ENCODE data around the gene AQR.
"Not testable (repeated sequence)": the region's sequence is repeated elsewhere in the genome, so short reads cannot be mapped to it uniquely, and the experiment has no call there.

Gene AQR

DNA sequence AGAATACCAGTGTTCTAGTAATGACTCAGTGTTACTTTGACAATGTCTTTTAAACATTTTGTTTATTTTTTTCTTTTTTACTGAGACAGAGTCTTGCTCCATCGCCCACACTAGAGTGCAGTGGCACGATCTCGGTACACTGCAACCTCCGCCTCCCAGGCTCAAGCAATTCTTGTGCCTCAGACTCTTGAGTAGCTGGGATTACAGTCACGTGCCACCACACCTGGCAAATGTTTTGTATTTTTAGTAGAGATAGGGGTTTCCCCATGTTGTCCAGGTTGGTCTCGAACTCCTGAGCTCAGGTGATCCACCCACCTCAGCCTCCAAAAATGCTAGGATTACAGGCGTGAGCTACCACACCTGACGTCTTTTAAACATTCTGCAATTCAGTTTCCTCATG lies 15.7 kb downstream of the AQR start:
- Histone ChIP-seq H3K36me3 (ENCODE audit: control insufficient read depth, insufficient read depth, low read length) (peaks cover 59% of the 10 kb centered on the region), H3K9ac (ENCODE audit: low read depth, low read length) (no peak overlapping the region), H3K27ac (ENCODE audit: low read depth, low read length) (no peak overlapping the region), H3K9me3 (ENCODE audit: control insufficient read depth, insufficient read depth, low read length) (no peaks in the 10 kb centered on the region), H3K4me1 (ENCODE audit: control insufficient read depth, insufficient read depth, low read length) (no peaks in the 10 kb centered on the region), H3K27me3 (ENCODE audit: control insufficient read depth, insufficient read depth, low read length) (no peaks in the 10 kb centered on the region), H3K4me3 (ENCODE audit: low read depth, low read length) (no peak overlapping the region)

DNA sequence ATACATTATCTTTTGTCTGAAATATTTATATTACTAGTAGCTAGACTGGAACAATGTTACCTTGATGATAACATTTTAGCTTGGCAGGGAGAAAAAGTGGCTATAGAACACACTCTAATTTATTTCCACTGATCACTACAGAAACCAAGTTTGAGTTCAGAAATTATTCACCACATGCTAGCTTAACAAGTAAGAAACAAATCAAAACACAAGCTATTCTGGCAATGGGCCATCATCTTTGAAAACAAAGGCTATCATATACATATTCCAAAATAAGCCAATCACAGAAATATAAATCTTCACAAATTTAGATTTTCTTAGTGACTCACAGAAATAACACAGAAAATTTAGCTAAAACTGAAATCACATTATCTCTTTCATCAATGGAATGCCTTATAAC lies 17.1 kb downstream of the AQR start:
- H3K36me3 ChIP-seq (ENCODE audit: control insufficient read depth, insufficient read depth, low read length): peaks cover 62% of the 10 kb centered on the region
- no peaks in the 10 kb centered on the region for H3K9me3 ChIP-seq (ENCODE audit: control insufficient read depth, insufficient read depth, low read length)
- no peaks in the 10 kb centered on the region for H3K27me3 ChIP-seq (ENCODE audit: control insufficient read depth, insufficient read depth, low read length)
- H3K4me1 ChIP-seq (ENCODE audit: control insufficient read depth, insufficient read depth, low read length): no peaks in the 10 kb centered on the region
- H3K4me3 ChIP-seq (ENCODE audit: low read depth, low read length): no peak overlapping the region
- no peak overlapping the region for H3K27ac ChIP-seq (ENCODE audit: low read depth, low read length)
- H3K9ac ChIP-seq (ENCODE audit: low read depth, low read length): no peak overlapping the region

DNA sequence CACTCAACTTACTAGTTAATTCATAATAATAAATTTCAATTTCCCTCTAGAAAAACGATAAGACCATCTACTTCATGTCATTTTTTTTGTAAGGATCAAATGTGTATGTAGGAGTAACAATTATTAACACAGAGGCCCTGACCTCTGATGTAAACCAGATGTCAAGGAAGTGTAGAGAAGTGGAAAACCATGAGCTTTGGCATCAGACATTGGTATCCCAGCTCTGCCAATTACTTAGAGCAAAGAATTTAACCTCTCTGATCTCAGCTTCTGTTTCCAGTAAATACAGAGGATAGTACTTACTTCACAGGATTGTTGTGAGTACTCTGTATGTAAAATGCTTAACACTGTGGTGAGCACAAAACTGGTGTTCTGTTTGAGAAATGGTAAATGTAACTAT lies 17.5 kb downstream of the AQR start:
- peaks cover 63% of the 10 kb centered on the region for H3K36me3 ChIP-seq (ENCODE audit: control insufficient read depth, insufficient read depth, low read length)
- H3K9me3 ChIP-seq (ENCODE audit: control insufficient read depth, insufficient read depth, low read length): no peaks in the 10 kb centered on the region
- H3K9ac ChIP-seq (ENCODE audit: low read depth, low read length): no peak overlapping the region

DNA sequence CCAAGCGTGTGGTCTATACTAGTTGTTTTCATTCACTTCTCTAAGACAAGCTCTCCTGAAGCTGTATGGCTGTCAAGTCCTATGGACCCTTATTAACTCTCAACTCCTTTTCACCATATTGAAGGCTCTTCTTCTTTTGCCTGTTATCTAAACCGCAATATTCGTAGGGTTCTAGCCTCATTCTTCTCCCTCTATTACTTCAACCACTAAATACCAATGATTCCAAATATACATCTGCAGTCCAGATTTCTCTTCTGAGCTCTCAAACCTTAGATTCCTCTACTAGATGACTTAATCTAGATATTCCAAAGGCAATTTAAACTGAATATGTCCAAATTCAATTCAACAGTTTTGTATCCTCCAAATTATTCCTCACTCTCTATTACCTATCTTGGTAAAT lies 24.6 kb downstream of the AQR start:
- Histone ChIP-seq H3K4me1 (ENCODE audit: control insufficient read depth, insufficient read depth, low read length) (no peaks in the 10 kb centered on the region), H3K9ac (ENCODE audit: low read depth, low read length) (no peak overlapping the region), H3K36me3 (ENCODE audit: control insufficient read depth, insufficient read depth, low read length) (peaks cover 68% of the 10 kb centered on the region), H3K9me3 (ENCODE audit: control insufficient read depth, insufficient read depth, low read length) (no peaks in the 10 kb centered on the region), H3K27me3 (ENCODE audit: control insufficient read depth, insufficient read depth, low read length) (no peaks in the 10 kb centered on the region), H3K27ac (ENCODE audit: low read depth, low read length) (no peak overlapping the region), H3K4me3 (ENCODE audit: low read depth, low read length) (no peak overlapping the region)

More for the DNA sequence above, 17.5 kb downstream of the AQR start:
- Histone ChIP-seq H3K27me3 (ENCODE audit: control insufficient read depth, insufficient read depth, low read length) (no peaks in the 10 kb centered on the region), H3K4me3 (ENCODE audit: low read depth, low read length) (no peak overlapping the region), H3K27ac (ENCODE audit: low read depth, low read length) (no peak overlapping the region), H3K4me1 (ENCODE audit: control insufficient read depth, insufficient read depth, low read length) (no peaks in the 10 kb centered on the region)

DNA sequence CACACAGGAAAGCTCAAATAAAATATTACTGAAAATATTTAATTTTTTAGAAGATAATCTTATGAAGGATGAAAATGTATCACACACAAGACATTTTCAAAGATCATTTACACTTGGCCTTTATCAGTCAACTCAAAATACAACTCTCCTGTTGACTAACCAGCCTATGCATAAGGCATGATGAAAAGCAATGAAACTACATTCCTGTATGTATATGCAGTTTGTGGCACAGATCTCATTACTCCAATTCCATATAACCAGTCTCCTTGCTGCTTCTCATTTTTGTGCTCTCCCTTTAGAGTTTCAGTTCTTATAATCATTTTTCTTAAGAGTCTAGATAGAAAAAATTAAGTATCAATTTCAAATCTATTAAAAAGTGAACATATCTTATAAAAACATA lies 25.8 kb downstream of the AQR start:
- H3K9me3 ChIP-seq (ENCODE audit: control insufficient read depth, insufficient read depth, low read length): no peaks in the 10 kb centered on the region
- H3K27me3 ChIP-seq (ENCODE audit: control insufficient read depth, insufficient read depth, low read length): no peaks in the 10 kb centered on the region
- H3K9ac ChIP-seq (ENCODE audit: low read depth, low read length): no peak overlapping the region
- no peak overlapping the region for H3K4me3 ChIP-seq (ENCODE audit: low read depth, low read length)
- no peak overlapping the region for H3K27ac ChIP-seq (ENCODE audit: low read depth, low read length)
- peaks cover 80% of the 10 kb centered on the region for H3K36me3 ChIP-seq (ENCODE audit: control insufficient read depth, insufficient read depth, low read length)
- H3K4me1 ChIP-seq (ENCODE audit: control insufficient read depth, insufficient read depth, low read length): no peaks in the 10 kb centered on the region

DNA sequence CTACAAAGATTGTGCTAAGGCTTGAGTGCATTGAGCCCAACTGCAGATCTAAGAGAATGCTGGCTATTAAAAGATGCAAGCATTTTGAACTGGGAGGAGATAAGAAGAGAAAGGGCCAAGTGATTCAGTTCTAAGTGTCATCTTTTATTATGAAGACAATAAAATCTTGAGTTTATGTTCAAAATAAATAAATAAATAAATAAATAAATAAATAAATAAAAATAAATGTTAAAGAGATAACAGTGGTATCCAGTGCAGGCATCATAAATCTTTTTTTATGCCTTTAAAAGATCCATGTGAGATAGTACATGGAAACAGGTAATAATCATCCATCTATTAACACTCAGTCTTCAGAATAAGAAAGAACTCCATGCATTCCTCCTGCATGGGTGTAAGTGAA lies 26.3 kb downstream of the AQR start:
- not testable (repeated sequence) for H3K9me3 ChIP-seq (ENCODE audit: control insufficient read depth, insufficient read depth, low read length); H3K27me3 ChIP-seq (ENCODE audit: control insufficient read depth, insufficient read depth, low read length); H3K4me3 ChIP-seq (ENCODE audit: low read depth, low read length); H3K27ac ChIP-seq (ENCODE audit: low read depth, low read length); H3K4me1 ChIP-seq (ENCODE audit: control insufficient read depth, insufficient read depth, low read length); H3K9ac ChIP-seq (ENCODE audit: low read depth, low read length)
- H3K36me3 ChIP-seq (ENCODE audit: control insufficient read depth, insufficient read depth, low read length): peaks cover 82% of the 10 kb centered on the region

DNA sequence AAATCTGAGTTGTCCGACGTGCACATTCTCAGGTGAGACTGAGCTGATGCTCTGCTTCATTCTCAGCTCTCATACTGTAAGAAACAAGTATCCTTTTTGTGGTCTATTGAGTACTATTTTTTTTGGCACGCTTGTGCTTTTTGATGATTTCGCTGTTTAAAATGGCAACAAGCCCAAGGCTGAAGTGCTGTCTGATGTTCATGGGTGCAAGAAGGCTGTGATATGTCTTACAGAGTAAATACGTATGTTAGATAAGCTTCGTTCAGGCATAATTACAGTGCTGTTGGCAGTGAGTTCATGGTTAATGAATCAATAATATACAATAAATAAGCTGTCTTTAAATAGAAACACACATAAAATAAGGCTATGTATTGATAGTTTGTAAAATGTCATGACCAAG lies 27.2 kb downstream of the AQR start:
- no peaks in the 10 kb centered on the region for H3K4me1 ChIP-seq (ENCODE audit: control insufficient read depth, insufficient read depth, low read length)
- H3K27me3 ChIP-seq (ENCODE audit: control insufficient read depth, insufficient read depth, low read length): no peaks in the 10 kb centered on the region
- no peak overlapping the region for H3K27ac ChIP-seq (ENCODE audit: low read depth, low read length)
- no peaks in the 10 kb centered on the region for H3K9me3 ChIP-seq (ENCODE audit: control insufficient read depth, insufficient read depth, low read length)
- H3K9ac ChIP-seq (ENCODE audit: low read depth, low read length): no peak overlapping the region
- peaks cover 80% of the 10 kb centered on the region for H3K36me3 ChIP-seq (ENCODE audit: control insufficient read depth, insufficient read depth, low read length)
- H3K4me3 ChIP-seq (ENCODE audit: low read depth, low read length): no peak overlapping the region

DNA sequence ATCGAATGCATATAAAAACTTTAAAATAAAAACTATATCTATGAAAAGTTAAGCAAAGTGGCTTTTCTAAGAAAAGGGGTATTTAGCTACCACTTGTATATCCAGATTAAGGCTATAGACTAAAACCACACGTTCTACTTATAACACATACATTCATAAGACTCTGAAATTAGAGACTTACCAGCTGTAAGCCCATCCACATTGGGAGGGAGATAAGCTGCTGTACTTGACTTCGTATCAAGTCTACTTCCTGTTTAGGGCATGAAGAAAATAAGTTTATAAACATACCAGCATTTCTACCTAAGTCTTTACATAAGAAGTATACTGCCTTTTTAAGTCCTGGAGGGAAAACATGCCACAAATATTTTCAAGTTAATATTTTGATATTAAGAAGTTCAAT lies 27.7 kb downstream of the AQR start:
- Histone ChIP-seq H3K36me3 (ENCODE audit: control insufficient read depth, insufficient read depth, low read length) (peaks cover 85% of the 10 kb centered on the region), H3K27me3 (ENCODE audit: control insufficient read depth, insufficient read depth, low read length) (no peaks in the 10 kb centered on the region), H3K4me3 (ENCODE audit: low read depth, low read length) (no peak overlapping the region), H3K9ac (ENCODE audit: low read depth, low read length) (no peak overlapping the region), H3K9me3 (ENCODE audit: control insufficient read depth, insufficient read depth, low read length) (no peaks in the 10 kb centered on the region), H3K27ac (ENCODE audit: low read depth, low read length) (no peak overlapping the region), H3K4me1 (ENCODE audit: control insufficient read depth, insufficient read depth, low read length) (no peaks in the 10 kb centered on the region)

DNA sequence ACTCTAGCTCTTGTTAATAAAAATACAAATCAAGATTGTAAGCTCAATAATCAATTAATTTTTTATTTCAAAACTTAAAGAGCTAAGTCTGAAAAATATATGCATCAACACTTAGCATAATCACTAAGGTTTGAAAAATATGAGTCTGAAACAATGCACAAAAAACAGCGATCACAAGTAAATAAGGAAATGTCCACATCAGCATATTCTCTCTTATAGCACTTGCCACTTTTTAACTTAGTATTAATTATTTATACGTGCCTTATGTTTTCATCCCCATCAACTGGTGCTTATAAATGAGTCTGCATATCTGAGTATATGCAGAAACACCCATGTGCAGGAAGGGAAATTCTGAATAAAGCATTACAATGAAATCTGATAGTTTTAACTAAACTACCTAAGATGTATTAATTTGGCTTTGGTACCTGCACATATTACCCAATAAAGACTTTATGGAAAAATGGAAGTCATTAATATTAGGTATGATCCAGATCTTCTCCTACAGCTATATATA lies 28.3 kb downstream of the AQR start:
- Histone ChIP-seq H3K9ac (ENCODE audit: low read depth, low read length) (no peak overlapping the region), H3K4me1 (ENCODE audit: control insufficient read depth, insufficient read depth, low read length) (no peaks in the 10 kb centered on the region), H3K27me3 (ENCODE audit: control insufficient read depth, insufficient read depth, low read length) (no peaks in the 10 kb centered on the region), H3K9me3 (ENCODE audit: control insufficient read depth, insufficient read depth, low read length) (no peaks in the 10 kb centered on the region), H3K36me3 (ENCODE audit: control insufficient read depth, insufficient read depth, low read length) (peaks cover 89% of the 10 kb centered on the region), H3K27ac (ENCODE audit: low read depth, low read length) (no peak overlapping the region), H3K4me3 (ENCODE audit: low read depth, low read length) (no peak overlapping the region)

DNA sequence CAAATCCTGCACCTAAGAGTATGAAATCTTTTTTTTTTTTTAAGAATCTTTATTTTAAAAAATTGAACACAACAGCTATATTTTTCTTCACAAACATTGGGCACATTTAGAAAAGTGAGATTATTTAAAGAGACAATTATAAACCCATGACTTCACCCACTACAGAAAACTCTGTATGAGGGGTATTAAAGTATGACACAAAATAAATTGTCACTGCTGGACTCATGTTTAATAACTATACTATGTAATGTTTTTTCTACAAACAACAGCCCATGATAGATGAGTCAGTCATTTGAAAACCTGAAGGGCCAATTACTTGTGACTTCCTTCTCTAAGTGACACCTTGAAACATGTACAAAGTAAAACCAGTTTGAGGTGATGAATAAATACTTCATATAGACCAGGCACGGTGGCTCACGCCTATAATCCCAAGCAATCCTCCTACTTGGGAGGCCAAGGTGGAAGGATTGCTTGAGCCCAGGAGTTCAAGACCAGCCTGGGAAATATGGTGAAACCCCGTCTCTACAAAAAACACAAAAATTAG lies 36.0 kb downstream of the AQR start:
- Histone ChIP-seq H3K36me3 (ENCODE audit: control insufficient read depth, insufficient read depth, low read length) (peaks cover 90% of the 10 kb centered on the region), H3K9me3 (ENCODE audit: control insufficient read depth, insufficient read depth, low read length) (no peaks in the 10 kb centered on the region), H3K9ac (ENCODE audit: low read depth, low read length) (no peak overlapping the region), H3K4me1 (ENCODE audit: control insufficient read depth, insufficient read depth, low read length) (no peaks in the 10 kb centered on the region), H3K4me3 (ENCODE audit: low read depth, low read length) (no peak overlapping the region), H3K27ac (ENCODE audit: low read depth, low read length) (no peak overlapping the region), H3K27me3 (ENCODE audit: control insufficient read depth, insufficient read depth, low read length) (no peaks in the 10 kb centered on the region)

DNA sequence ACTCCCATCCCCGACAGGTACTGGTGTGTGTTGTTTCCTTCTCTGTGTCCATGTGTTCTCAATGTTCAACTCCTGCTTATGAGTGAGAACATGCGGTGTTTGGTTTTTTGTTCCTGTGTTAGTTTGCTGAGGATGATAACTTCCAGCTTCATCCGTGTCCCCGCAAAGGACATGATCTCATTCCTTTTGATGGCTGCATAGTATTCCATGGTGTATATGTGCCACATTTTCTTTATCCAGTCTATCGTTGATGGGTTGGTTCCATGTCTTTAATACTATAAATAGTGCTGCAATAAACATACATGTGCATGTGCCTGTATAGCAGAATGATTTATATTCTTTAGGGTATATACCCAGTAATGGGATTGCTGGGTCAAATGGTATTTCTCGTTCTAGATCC lies 41.2 kb downstream of the AQR start:
- not testable (repeated sequence) for H3K4me1 ChIP-seq (ENCODE audit: control insufficient read depth, insufficient read depth, low read length); H3K9ac ChIP-seq (ENCODE audit: low read depth, low read length); H3K27ac ChIP-seq (ENCODE audit: low read depth, low read length); H3K9me3 ChIP-seq (ENCODE audit: control insufficient read depth, insufficient read depth, low read length); H3K27me3 ChIP-seq (ENCODE audit: control insufficient read depth, insufficient read depth, low read length); H3K4me3 ChIP-seq (ENCODE audit: low read depth, low read length)
- peaks cover 78% of the 10 kb centered on the region for H3K36me3 ChIP-seq (ENCODE audit: control insufficient read depth, insufficient read depth, low read length)

DNA sequence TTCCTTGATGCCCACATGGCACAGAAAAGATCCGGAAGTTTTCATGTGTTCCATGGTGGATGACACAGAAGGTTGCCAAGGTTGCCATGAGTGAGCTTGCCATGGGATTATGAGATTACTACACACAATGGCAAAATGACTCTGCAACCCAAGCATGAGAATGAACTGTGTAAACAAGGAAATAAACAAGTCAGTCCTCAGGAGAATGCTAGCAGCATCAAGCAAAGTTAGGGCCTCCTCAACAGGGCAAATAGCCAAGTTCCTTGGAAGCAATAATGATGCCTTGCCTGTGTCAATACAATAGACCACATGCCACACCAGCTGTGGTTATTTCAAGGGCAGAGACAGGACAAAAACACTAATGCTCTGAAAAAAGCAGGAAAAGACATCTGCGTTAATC lies 41.8 kb downstream of the AQR start:
- Histone ChIP-seq H3K9ac (ENCODE audit: low read depth, low read length) (no peak overlapping the region), H3K4me3 (ENCODE audit: low read depth, low read length) (no peak overlapping the region), H3K27me3 (ENCODE audit: control insufficient read depth, insufficient read depth, low read length) (no peaks in the 10 kb centered on the region), H3K27ac (ENCODE audit: low read depth, low read length) (no peak overlapping the region), H3K4me1 (ENCODE audit: control insufficient read depth, insufficient read depth, low read length) (no peaks in the 10 kb centered on the region), H3K36me3 (ENCODE audit: control insufficient read depth, insufficient read depth, low read length) (peaks cover 78% of the 10 kb centered on the region), H3K9me3 (ENCODE audit: control insufficient read depth, insufficient read depth, low read length) (no peaks in the 10 kb centered on the region)
